ENCODE data around the gene UNKL.

The UNKL gene

GRCh38 chr16:1457489-1458245 lies 43.2 kb upstream of the UNKL start:
- TF ChIP-seq CTCF (IDR thresholded peaks at IDR 0.05; ENCODE audit: low read length, missing control alignments) = no peak
- no peak overlapping the region for H3K4me3 ChIP-seq (replicated peaks; ENCODE audit: low read depth, low read length)
- no peak for DNase-seq (ENCODE audit: low read depth)

DNA sequence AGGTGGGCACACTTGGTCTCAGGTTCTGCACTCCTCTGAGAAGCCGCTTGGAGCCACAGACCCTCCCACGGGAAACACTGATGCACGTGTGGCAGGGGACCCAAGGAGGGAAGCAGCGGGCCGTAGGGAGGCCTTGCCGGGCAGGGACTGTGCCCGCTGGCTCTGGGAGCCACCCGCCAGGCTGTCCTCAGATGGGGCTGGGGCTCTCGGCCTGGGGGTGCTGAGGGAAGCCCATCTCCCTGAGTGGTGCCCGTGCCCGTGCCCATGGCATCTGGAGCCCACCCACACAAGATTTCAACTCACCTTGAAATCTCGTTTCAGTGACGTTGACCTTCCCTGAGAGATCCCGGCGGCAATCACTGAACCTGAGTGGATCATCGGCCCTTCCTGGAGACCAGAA lies 42.4 kb upstream of the UNKL start:
- no peak for TF ChIP-seq CTCF (IDR thresholded peaks at IDR 0.05; ENCODE audit: low read length, missing control alignments)

GRCh38 chr16:1455190-1456171 lies 41.0 kb upstream of the UNKL start:
- H3K4me3 ChIP-seq (replicated peaks; ENCODE audit: low read depth, low read length) = no peak overlapping the region
- no peak for DNase-seq (ENCODE audit: low read depth)
- no peak for TF ChIP-seq CTCF (IDR thresholded peaks at IDR 0.05; ENCODE audit: low read length, missing control alignments)

More for the DNA sequence above, 42.4 kb upstream of the UNKL start:
- DNase-seq (ENCODE audit: low read depth) = no peak
- H3K4me3 ChIP-seq (replicated peaks; ENCODE audit: low read depth, low read length) = no peak overlapping the region

- H3K4me3 ChIP-seq (replicated peaks; ENCODE audit: low read depth, low read length) = no peak overlapping the region
- no peak for TF ChIP-seq CTCF (IDR thresholded peaks at IDR 0.05; ENCODE audit: low read length, missing control alignments)
- no peak for DNase-seq (ENCODE audit: low read depth)
Measured at GRCh38 chr16:1454561-1454960, 40.1 kb upstream of the UNKL start.

GRCh38 chr16:1453316-1453715 lies 38.8 kb upstream of the UNKL start:
- no peak overlapping the region for H3K4me3 ChIP-seq (replicated peaks; ENCODE audit: low read depth, low read length)
- TF ChIP-seq CTCF (IDR thresholded peaks at IDR 0.05; ENCODE audit: low read length, missing control alignments) = no peak
- DNase-seq (ENCODE audit: low read depth) = no peak

DNA sequence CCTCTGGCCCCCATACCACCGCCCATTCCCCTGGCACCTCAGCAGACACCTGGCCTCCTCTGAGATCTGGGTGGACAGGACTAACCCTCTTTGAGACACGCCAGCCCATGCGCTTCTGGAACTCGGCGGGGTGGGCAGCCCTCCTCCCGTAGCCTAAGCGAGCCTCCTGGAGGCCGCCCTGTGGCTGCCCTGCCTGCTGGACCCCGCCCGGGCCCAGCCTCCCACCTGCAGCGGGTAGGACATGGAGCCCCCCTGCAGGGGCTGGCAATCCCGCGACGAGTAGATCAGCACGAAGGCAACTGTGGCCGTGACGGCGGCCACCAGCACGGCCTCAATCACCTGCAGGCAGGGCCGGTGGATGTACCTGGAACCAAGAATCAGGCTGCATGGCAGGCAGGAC lies 38.0 kb upstream of the UNKL start:
- TF ChIP-seq CTCF (IDR thresholded peaks at IDR 0.05; ENCODE audit: low read length, missing control alignments) = no peak

More for the DNA sequence above, 38.0 kb upstream of the UNKL start:
- no peak for DNase-seq (ENCODE audit: low read depth)
- H3K4me3 ChIP-seq (replicated peaks; ENCODE audit: low read depth, low read length) = no peak overlapping the region
